Karpas-422 (cell line): Measurements from ENCODE around the gene ACOT4. TPM values are rescaled to one million over a fixed set of nuclear protein-coding genes. Genes with fewer than 3 reads are reported as not detected.
A peak's percentile ranks its signal among the peaks of the same experiment; 100 is the strongest.
"Not testable (repeated sequence)": the region's sequence is repeated elsewhere in the genome, so short reads cannot be mapped to it uniquely, and the experiment has no call there.

Source experiments
- DNase-seq: peaks from one replicate; pipeline ENCODE4 v3.0.0-alpha.2; 2015
- H2AFZ ChIP-seq: fragments of 200-600 bp; sonication (generic); 2 replicates; pipeline ENCODE4 v1.6.1; 2014; ENCODE audit warnings: antibody characterized with exemption, low read length, mixed read lengths
- H3K27ac ChIP-seq: fragments of 200-600 bp; sonication (generic); 2 replicates; pipeline ENCODE4 v1.5.1; 2014; ENCODE audit warnings: mild to moderate bottlenecking, low read length, moderate library complexity
- H3K27me3 ChIP-seq: fragments of 200-600 bp; sonication (generic); 2 replicates; pipeline ENCODE4 v1.6.1; 2014; ENCODE audit warnings: low read length, mixed read lengths
- H3K36me3 ChIP-seq: fragments of 200-600 bp; sonication (generic); 2 replicates; pipeline ENCODE4 v1.6.1; 2014; ENCODE audit warnings: low read length, mixed read lengths; ENCODE audit not compliant: insufficient read depth
- H3K4me1 ChIP-seq: fragments of 200-600 bp; sonication (generic); 2 replicates; pipeline ENCODE4 v1.6.1; 2014; ENCODE audit warnings: mild to moderate bottlenecking, low read length, mixed read lengths
- H3K4me2 ChIP-seq: fragments of 200-600 bp; sonication (generic); 2 replicates; pipeline ENCODE4 v1.6.1; 2014; ENCODE audit warnings: low read length, low read depth, mild to moderate bottlenecking; ENCODE audit not compliant: poor library complexity, severe bottlenecking
- H3K4me3 ChIP-seq: fragments of 200-600 bp; sonication (generic); 2 replicates; pipeline ENCODE4 v1.5.1; 2014; ENCODE audit warnings: mild to moderate bottlenecking, antibody characterized with exemption, low read length, mixed read lengths
- H3K79me2 ChIP-seq: fragments of 200-600 bp; sonication (generic); 2 replicates; pipeline ENCODE4 v1.6.1; 2014; ENCODE audit warnings: mild to moderate bottlenecking, low read length, mixed read lengths
- H3K9ac ChIP-seq: fragments of 200-600 bp; sonication (generic); 2 replicates; pipeline ENCODE4 v1.6.0; 2014; ENCODE audit warnings: low read length
- H3K9me2 ChIP-seq: fragments of 200-600 bp; sonication (generic), shearing (Covaris generic); replicated peaks from 2 replicates; pipeline ENCODE4 v1.6.0; 2014; ENCODE audit warnings: mild to moderate bottlenecking, low read length, moderate library complexity; ENCODE audit not compliant: insufficient read depth
- H3K9me3 ChIP-seq: fragments of 300-700, 200-600 bp; sonication (generic); 2 replicates; pipeline ENCODE4 v1.6.1; 2014; ENCODE audit warnings: low read length, mixed read lengths
- H4K20me1 ChIP-seq: fragments of 200-600 bp; sonication (generic); 2 replicates; pipeline ENCODE4 v1.6.1; 2014; ENCODE audit warnings: mild to moderate bottlenecking, antibody characterized with exemption, low read length, low read depth; ENCODE audit not compliant: insufficient read depth
- total RNA-seq: library from RNA; depleted of rRNA; stranded (reverse); fragments of >200 nt; shearing (Covaris generic); gene quantifications from 2 replicates; pipeline ENCODE4 v1.2.3, GENCODE V29; 2014; ENCODE audit warnings: low replicate concordance; rRNA removed

Gene ACOT4
- total RNA-seq, result 3.4 and 5.4 TPM in 2 replicates

GRCh38 chr14:73591690-73592449, at the start of gene ACOT4:
Gene ACOT4, plus strand, starts transcription at chr14:73591873. Its CDS starts 87 bp downstream, at chr14:73591960.
- Histone ChIP-seq H4K20me1 (no peaks in the 10 kb centered on the region), H3K9ac (peak within 1 kb of the TSS; percentile 78), H3K4me1 (peaks cover 23% of the 10 kb centered on the region), H2AFZ (peak within 1 kb of the TSS; percentile 100), H3K9me3 (no peaks in the 10 kb centered on the region), H3K79me2 (no peaks in the 10 kb centered on the region), H3K36me3 (no peaks in the 10 kb centered on the region), H3K9me2 (no peaks in the 10 kb centered on the region), H3K4me3 (peak within 1 kb of the TSS; percentile 66), H3K4me2 (peak within 1 kb of the TSS; percentile 89), H3K27me3 (no peaks in the 10 kb centered on the region), H3K27ac (no peak within 1 kb of the TSS)
- DNase-seq, result peak; percentile 86

- not testable (repeated sequence) for H3K9me2 ChIP-seq, H3K79me2 ChIP-seq, H3K27me3 ChIP-seq, H3K9ac ChIP-seq, H3K4me3 ChIP-seq, H3K27ac ChIP-seq, H4K20me1 ChIP-seq, H3K4me2 ChIP-seq, DNase-seq, H3K36me3 ChIP-seq, H3K4me1 ChIP-seq, H2AFZ ChIP-seq, H3K9me3 ChIP-seq
Measured at GRCh38 chr14:73542961-73543360, 48.7 kb upstream of the ACOT4 start.

GRCh38 chr14:73545353-73545752, 46.3 kb upstream of the ACOT4 start:
- H3K4me2 ChIP-seq, H3K27ac ChIP-seq, H3K36me3 ChIP-seq, H3K27me3 ChIP-seq, H3K9ac ChIP-seq, H2AFZ ChIP-seq, H3K9me3 ChIP-seq, H4K20me1 ChIP-seq, H3K4me3 ChIP-seq, DNase-seq, H3K9me2 ChIP-seq, H3K4me1 ChIP-seq, H3K79me2 ChIP-seq: not testable (repeated sequence)

- not testable (repeated sequence) for H4K20me1 ChIP-seq, H3K4me1 ChIP-seq, DNase-seq, H3K27me3 ChIP-seq, H3K27ac ChIP-seq, H3K4me3 ChIP-seq, H3K9ac ChIP-seq, H3K9me2 ChIP-seq, H3K36me3 ChIP-seq, H3K9me3 ChIP-seq, H3K4me2 ChIP-seq, H2AFZ ChIP-seq, H3K79me2 ChIP-seq
Measured at GRCh38 chr14:73549097-73549496, 42.6 kb upstream of the ACOT4 start.

- not testable (repeated sequence) for H3K79me2 ChIP-seq, H3K4me2 ChIP-seq, H3K9me3 ChIP-seq, H3K27me3 ChIP-seq, H3K36me3 ChIP-seq, H3K4me3 ChIP-seq, H2AFZ ChIP-seq, DNase-seq, H3K9me2 ChIP-seq, H3K9ac ChIP-seq, H4K20me1 ChIP-seq, H3K27ac ChIP-seq, H3K4me1 ChIP-seq
Measured at GRCh38 chr14:73549889-73550524, 41.7 kb upstream of the ACOT4 start.

GRCh38 chr14:73553845-73554244, 37.8 kb upstream of the ACOT4 start:
- no peak overlapping the region for H2AFZ ChIP-seq
- no peaks in the 10 kb centered on the region for H3K36me3 ChIP-seq
- H3K4me2 ChIP-seq, result no peak overlapping the region
- H3K4me3 ChIP-seq, result no peak overlapping the region
- H3K4me1 ChIP-seq, result no peaks in the 10 kb centered on the region
- no peaks in the 10 kb centered on the region for H3K27me3 ChIP-seq
- no peaks in the 10 kb centered on the region for H4K20me1 ChIP-seq
- no peak overlapping the region for H3K9ac ChIP-seq
- H3K79me2 ChIP-seq, result no peaks in the 10 kb centered on the region
- no peak overlapping the region for H3K27ac ChIP-seq
- no peaks in the 10 kb centered on the region for H3K9me3 ChIP-seq
- DNase-seq, result no peak
- no peaks in the 10 kb centered on the region for H3K9me2 ChIP-seq

GRCh38 chr14:73557201-73557600, 34.5 kb upstream of the ACOT4 start:
- not testable (repeated sequence) for H3K9me2 ChIP-seq, DNase-seq, H3K27me3 ChIP-seq, H3K9ac ChIP-seq, H3K4me1 ChIP-seq, H3K36me3 ChIP-seq, H3K4me2 ChIP-seq, H3K79me2 ChIP-seq, H2AFZ ChIP-seq, H3K27ac ChIP-seq, H3K9me3 ChIP-seq, H3K4me3 ChIP-seq, H4K20me1 ChIP-seq

- not testable (repeated sequence) for H4K20me1 ChIP-seq, H3K4me3 ChIP-seq, H3K79me2 ChIP-seq, H3K9me3 ChIP-seq, H3K9ac ChIP-seq, H3K4me2 ChIP-seq, H2AFZ ChIP-seq, H3K36me3 ChIP-seq, H3K9me2 ChIP-seq, H3K4me1 ChIP-seq, H3K27ac ChIP-seq, H3K27me3 ChIP-seq, DNase-seq
Measured at GRCh38 chr14:73558238-73558637, 33.4 kb upstream of the ACOT4 start.
